Cardiac fibroblast (primary cell): Measurements from ENCODE around the gene PUS1.

Experiments
- DNase-seq, 2 donors: peaks; one replicate each; pipeline versions ENCODE4 v3.0.0 to v3.0.0-alpha.2; 2010; ENCODE audit warnings: low read depth in 2 of 2
- H3K4me3 ChIP-seq, 2 donors: replicated peaks in 1 of 2; 1 replicate in 1 of 2; 2 replicates in 1 of 2; pipeline ENCODE4 v1.5.1; 2011; ENCODE audit warnings: low read depth in 2 of 2, low read length in 2 of 2, mild to moderate bottlenecking in 2 of 2, moderate library complexity in 1 of 2
- CTCF ChIP-seq: IDR thresholded peaks from one replicate; pipeline ENCODE4 v1.5.1; 2011; ENCODE audit warnings: low read depth, mild to moderate bottlenecking, low read length, inconsistent platforms

PUS1 gene

GRCh38 chr12:131904346-131904745 is 24.7 kb upstream of the PUS1 start:
- no peak for DNase-seq
- TF ChIP-seq CTCF = no peak
- no peak overlapping the region for H3K4me3 ChIP-seq

- H3K4me3 ChIP-seq = no peak overlapping the region
- TF ChIP-seq CTCF = no peak
- DNase-seq = no peak
Measured at GRCh38 chr12:131905081-131905629, 23.9 kb upstream of the PUS1 start.

GRCh38 chr12:131905630-131906091 is 23.4 kb upstream of the PUS1 start:
- no peak for TF ChIP-seq CTCF
- no peak overlapping the region for H3K4me3 ChIP-seq
- no peak for DNase-seq

- no peak for TF ChIP-seq CTCF
- no peak overlapping the region for H3K4me3 ChIP-seq
- DNase-seq = no peak
Measured at GRCh38 chr12:131907379-131908091, 21.5 kb upstream of the PUS1 start.

- no peak for DNase-seq
- no peak for TF ChIP-seq CTCF
- H3K4me3 ChIP-seq = no peak overlapping the region
Measured at GRCh38 chr12:131908092-131909080, 20.7 kb upstream of the PUS1 start.

- DNase-seq = no peak
- no peak for TF ChIP-seq CTCF
- no peak overlapping the region for H3K4me3 ChIP-seq
Measured at GRCh38 chr12:131909081-131909751, 19.9 kb upstream of the PUS1 start.
